GM04503 (cell line): ENCODE measurements around the gene KCTD17.

Source experiments
- DNase-seq: peaks from one replicate; pipeline ENCODE4 v3.0.0-alpha.2; 2012; ENCODE audit warnings: low read depth

KCTD17 gene

DNA sequence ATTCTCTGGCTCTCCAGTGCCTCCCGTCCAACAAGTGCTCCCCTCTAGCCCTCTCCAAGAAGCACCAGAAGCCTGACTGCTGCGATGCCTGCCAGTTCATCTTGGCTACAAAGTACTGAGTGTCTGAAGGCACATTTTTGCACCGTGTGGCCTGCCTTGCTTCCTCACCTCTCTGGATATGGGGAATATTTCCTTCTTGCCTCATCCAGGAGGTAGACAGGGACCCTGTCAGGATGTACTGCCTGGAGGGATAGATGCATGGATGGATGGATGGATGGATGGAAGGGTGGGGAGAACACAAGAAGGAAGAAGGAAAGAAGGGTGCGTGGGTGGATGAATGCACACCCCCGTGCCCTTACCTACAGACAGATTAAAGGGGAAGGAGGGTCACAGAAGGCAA, 27.6 kb downstream of the KCTD17 start:
- DNase-seq, result no peak

DNA sequence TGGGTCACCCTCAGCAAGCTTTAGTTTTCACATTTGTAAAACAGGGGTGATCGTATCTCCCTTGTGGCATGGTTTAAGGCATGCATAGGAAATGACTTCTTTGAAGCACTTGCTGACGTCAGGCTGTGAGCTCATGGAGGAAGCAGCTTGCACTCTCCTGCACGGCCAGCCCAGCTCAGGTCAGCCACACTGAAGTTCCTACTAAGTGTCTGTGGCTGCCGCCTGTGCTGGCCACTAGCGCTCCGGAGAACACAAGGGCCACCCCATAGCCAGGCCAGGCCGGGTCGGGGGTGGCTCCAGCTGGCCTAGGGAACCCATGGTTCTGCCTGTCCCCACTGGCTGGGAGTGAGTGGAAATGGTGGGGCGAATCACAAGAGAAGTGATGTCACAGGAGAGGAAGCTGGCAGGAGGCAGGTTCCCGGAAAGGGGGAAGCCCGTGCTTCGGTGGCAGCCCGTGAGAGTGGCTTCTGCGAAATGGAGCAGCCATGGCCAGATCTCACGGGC, 28.2 kb downstream of the KCTD17 start:
- no peak for DNase-seq

DNA sequence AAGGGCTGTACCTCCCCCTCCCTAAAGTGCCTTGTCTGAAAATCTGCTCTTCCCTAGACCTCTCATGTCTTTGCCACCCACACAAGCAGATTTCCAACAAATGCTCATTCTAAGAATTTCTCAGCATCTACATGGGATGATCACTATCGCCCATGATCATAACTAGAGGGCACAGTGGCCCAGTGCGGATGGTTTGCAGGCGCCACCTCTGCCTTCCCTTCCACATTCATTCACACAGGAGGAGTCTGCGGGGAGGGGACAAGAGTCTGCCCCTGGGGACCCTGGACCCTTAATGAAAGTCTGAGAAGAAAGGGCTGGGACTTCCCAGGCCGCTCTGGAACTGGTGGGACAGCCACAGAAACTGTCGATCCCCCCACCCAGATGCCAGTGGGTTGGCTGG, 28.9 kb downstream of the KCTD17 start:
- DNase-seq, result no peak

DNA sequence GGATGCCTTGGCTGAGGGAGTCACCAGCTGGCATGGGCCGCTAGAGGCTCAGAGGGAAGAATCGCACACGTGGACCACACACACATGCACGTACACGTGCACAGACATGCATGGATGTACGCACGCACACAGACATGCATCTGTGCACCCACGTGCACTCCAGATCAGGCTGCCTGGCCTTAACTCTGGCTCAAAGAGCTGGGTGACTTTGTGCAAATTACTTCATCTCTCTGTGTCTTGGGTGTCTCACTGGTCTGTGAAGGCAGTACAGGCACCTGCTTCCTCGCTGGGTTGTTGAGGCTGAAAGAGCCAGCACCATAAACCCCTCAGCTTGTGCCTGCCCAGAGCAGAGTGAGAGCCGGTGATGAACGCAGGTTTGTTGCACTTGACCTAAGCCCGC, 29.3 kb downstream of the KCTD17 start:
- no peak for DNase-seq

DNA sequence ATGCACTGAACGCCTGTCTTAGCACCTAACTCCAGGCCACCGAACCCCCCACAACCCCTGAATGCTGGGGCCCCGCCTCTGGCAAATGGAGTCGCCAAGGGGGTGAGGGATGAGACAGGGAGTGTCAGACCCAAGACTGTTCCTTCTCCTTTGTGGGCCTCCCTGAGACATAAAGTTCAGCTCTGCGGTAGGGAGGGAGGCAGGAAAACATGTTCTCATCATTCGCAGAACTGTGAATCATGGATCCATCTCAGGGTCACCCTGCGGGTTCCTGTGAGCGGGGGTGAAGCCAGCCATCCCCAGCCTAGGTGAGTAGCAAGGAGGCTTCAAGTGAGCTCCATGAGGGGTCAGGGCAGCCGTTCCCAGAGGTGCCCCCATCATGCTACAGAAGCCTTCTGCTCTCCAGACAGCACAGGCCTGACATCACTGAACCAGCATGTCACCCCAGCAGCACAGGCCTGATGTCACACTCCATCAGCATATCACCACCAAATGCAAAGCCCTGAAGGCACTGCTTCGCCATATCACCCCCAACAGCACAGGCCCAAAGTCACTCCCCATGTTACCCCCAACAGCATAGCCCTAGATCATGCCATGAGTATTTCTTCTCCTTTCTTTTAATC, 30.8 kb downstream of the KCTD17 start:
- no peak for DNase-seq

DNA sequence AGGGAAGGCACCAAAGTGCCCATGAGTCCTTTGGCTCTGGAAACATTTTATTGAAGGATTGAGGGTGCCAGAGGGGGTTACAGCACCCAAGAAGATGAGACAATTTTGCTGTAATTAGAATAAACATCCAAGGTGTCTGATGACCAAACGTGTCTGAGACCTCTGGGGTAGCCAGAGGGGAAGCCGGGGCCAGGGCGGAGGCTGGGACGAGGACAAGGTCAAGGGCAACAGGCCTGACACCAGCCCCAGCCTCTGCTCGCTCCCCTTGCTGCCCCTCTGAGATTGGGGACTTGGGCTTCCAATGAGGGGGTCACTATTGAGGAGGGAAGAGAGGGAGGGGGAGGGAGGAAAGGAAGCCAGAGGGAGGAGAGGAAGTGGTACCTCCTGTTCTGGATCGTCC, 32.4 kb downstream of the KCTD17 start:
- no peak for DNase-seq

DNA sequence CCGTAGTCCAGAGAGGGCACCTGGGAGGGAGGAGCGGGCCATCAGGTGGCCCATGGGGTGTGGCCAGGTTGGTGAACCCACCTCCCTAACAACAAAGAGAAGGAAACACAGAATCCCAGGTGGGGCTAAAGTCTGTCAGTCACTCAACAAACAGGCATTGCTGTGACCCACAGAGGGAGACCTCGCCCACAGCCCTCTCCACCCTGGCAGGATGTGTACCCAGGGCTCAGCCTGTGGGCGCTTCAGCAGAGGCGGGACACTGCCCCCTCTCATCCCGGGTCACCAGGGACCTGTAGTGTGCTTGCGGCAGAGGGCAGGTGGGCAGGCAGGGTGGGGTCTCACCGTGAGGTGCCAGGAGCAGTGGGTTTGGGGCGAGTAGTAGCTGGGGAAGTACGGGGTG, 32.8 kb downstream of the KCTD17 start:
- no peak for DNase-seq

DNA sequence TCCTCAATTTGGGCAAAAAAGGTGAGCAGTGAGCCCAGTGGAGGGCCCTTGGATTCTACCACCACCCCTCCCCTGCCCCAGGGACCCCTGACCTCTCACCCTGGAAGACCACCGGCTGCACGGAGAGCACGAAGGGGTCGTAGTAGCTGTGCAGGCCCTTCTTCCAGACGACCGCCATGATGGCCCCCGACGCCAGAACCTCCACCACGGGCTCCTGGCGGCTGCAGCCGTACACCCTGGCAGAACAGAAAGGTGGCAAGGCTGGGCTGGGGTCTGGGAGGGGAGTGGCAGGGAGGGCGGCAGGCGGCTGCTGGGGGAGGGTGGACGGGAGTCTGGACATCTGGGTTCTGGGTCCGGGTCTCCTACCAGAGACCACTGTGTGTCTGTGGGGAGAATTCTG, 34.6 kb downstream of the KCTD17 start:
- no peak for DNase-seq

DNA sequence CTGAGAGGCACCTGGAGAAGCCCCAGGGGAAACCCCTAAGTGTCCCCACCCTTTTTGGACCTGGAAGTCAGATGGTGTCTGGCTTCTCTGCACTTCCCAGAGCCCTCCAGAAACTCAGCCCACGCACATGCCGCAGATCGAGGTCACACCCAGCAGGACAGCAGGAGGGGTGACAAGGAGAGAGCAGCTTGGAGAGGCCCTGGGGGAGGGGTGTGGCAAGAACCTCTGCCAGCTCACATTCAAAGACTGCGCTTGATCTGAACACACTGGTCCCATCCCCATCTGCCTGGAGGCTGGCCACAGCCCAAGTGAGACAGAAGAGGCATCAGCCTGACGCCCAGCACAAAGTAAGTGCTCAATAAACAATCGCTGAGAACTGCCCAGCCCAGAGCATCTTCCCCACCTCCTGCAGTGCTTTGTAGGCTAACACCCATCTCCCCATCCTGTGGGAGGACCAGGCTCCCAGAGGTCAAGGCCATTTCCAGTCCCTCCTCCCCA, 36.6 kb downstream of the KCTD17 start:
- no peak for DNase-seq

DNA sequence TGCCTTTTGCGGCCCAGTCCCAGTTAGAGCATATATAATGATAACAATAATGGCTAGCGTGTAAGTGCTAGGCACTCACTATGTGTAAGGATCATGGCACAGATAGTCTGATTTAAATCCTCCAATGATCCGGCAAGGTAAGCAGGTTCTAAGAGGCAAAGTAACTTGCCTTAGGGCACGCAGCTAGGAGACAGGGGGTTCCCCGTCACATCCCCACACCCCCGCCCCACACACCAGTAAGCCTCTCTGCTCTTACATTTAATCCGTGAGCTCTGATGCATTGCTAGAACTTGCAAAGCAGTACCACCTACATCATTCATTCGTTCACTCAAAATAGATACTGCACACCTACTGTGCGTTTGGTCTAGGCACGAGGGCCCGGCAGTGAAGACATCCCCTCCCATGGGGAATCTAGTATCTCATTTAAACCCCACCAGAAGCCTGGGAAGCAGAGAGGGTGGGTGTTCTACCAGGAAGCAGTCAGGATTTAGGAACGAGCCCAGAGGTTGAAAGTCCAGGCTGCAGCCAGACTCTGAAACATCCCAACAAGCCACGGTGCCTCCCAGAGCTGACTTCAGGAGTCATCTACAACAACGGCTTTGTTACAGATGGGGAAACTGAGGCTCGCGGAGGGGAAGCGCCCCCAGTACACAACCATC, 37.3 kb downstream of the KCTD17 start:
- DNase-seq, result no peak

DNA sequence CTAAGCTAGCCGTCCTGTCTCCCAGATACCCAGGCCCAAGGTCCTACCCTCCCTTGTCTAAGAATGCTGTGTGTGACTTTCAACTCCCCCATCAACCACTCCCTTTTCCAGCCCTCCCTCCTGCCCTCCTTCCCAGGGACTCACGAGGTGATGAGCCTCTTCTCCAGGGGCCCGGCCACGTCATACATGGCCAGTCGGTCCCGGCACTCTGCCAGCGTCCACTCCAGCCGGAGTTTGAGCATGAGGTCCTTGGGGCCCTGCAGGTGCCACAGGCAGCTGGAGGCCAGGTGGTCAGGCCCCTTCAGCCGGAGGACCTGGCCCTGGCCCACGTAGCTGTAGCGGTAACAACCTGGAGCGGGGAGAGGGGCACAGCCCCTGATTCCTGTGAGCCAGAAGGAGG, 37.9 kb downstream of the KCTD17 start:
- DNase-seq, result no peak

DNA sequence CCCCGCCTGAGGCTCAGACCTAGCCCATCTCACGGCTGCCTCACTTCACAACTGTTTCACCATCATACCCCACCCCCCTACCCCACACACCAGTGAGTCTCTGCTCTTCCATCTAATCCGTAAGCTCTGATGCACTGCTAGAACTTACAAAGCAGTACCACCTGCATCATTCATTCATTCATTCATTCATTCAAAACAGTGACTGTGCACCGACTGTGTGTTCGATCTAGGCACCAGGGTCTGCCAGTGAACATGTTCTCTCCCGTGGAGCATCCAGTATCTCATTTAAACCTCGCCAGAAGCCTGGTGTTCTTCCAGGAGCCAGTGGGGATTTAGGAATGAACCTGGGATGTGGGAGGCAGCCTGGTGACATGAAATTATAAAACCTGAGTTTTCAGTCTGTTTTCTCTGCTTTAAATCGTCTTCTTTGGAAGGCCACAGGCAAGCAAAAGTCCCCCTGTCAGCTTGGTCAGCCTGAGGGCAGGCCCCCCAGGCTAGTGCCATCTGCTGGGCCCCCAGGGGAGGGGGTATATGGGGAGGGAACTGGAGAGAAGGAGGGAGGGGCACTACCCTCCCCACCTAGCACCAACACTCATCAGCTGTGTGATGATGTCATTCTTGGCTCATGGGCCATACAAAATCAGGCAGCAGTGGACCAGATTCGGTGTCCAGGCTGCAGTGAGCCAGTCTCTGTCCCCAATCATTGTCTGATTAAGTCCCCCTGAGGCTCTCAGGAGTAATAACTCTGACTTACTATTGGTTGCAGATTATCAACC, 39.6 kb downstream of the KCTD17 start:
- DNase-seq, result no peak

DNA sequence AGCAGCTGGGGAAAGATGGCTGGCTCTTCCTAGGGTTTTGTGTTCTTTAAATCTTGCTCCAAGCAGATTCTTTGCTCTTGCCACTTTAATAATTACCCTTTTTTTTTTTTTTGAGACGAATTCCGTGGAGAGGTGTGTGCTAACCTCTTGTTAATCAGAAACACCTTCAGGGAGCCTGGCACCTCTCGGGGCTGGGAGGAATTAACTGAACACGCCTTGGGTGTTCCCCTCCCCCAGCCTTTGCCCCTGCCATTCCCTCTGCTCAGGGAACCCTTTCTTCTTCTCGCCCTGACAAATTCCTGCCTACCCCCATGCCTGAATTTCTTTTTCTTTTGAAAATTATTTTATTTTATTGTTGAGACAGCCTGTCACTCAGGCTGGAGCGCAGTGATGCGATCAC, 40.5 kb downstream of the KCTD17 start:
- no peak for DNase-seq

DNA sequence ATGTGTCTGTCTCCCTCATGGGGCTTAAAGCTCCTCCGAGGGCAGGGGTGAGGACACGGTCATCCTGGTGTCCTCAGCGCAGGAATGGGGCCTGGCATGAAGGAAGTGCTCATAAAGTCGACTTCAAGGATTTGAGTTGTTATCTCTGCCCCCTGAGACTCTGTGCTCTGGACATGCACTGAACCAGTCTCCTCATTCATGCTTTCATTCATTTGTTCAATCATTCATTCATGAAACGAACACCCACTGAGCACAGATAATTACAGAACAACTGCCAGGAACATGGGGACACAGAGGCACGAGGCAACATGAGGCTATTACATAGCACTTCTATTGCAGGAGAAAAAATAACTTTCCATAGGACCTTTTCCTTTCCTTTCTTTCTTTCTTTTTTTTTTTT, 41.5 kb downstream of the KCTD17 start:
- DNase-seq, result no peak

DNA sequence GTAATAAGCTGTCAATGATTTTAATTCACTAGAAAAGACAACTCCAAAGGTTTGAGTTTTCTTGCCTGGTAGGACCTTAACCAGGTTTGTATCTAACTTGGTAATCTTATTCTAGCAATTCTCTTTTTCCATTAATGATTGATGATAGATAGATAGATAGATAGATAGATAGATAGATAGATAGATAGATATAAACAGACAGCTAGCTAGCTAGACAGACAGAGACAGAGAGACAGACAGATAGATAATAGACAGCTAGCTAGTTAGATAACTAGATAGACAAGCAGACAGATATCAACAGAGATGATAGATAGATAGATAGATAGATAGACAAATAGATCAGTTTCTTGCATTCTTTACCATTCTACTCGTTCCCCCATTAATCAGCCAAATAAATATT, 42.7 kb downstream of the KCTD17 start:
- DNase-seq, result no peak

DNA sequence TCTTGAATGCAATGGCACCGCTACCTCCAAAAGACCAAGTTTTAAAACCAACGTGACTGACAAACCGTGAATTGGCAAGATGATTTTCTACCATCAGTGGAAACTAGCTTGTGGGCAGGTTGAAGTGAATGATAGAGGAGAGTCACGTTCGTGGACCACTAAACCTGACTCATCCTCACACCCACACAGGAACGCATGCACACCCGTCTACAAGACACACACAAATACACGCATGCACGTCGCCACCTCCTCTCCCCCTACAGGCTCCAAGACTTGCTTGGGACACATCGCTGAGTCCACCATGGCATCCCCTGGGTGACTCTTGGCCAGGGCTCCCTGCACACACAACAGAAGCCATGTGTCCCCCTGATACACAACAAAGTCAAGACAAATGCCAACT, 43.6 kb downstream of the KCTD17 start:
- DNase-seq, result no peak

DNA sequence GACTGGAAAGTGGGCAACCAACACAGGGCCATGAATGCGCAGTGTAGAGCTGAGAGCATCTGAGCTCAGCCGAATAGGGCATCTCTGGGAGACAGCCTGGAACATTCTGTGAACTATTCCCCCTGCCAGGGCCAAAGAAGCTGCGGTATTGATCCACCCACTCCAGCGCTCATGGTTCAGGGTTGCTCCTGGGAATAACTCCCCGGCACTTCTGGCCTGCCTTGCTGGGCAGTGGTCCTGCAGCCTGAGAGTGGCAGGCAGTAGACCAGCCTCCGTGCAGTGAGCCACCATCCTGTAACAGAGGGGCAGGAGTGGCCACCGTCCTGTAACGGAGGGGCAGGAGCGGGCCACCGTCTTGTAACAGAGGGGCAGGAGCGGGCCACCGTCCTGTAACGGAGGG, 45.8 kb downstream of the KCTD17 start:
- no peak for DNase-seq

DNA sequence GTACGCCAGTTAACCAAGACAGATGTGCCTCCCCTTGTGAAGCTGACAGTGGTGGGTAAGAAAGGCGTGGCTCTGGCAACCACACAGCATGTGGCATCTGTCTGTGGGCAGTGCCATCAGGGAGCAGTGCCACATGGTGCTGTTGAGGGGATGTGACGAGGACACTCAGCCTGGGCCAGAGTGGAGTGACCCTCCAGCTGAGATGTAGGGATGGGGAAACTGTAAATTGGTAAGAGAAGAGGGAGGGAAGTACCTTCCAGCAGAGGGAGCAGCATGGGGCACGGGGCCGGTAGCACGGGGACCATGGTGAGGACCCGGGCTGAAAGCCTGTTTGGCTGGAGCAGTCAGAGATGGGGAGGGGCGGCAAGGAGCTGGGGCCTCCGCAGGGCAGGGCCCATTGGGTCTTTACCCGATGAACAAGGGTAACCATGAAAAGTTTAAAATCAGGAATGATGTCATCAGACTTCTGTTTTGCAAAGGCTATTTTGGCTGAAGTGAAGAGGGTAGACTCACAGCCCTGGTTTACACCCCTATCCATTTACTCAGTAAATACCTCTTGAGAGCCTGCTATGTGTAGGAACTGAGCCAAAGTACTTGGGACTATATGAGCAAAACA, 47.5 kb downstream of the KCTD17 start:
- no peak for DNase-seq

DNA sequence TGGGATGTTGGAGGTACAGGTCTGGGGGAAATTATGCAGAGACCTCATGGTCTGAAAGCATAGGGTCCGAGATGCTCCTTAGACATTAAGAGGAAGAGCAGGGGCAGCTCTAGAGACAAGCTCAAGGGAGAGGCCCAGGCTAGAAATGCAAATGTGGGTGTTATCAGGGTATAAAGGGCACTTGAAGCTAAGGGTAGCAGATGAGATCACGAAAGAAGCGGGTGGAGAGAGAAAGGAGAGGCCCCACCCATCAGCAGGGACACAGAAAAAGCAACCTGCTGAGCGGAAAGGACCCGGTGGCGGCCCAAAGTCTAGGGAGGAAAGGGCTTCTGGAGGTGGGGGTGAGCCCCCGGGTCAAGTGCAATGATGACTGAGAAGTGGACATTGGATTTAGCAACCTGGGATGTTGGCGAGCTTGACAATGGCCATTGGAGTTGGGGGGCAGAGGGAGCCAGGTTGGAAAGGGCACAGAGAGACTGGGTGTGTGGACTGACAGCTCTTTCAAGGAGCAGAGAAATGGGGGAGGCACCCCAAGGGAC, 49.1 kb downstream of the KCTD17 start:
- DNase-seq, result no peak

DNA sequence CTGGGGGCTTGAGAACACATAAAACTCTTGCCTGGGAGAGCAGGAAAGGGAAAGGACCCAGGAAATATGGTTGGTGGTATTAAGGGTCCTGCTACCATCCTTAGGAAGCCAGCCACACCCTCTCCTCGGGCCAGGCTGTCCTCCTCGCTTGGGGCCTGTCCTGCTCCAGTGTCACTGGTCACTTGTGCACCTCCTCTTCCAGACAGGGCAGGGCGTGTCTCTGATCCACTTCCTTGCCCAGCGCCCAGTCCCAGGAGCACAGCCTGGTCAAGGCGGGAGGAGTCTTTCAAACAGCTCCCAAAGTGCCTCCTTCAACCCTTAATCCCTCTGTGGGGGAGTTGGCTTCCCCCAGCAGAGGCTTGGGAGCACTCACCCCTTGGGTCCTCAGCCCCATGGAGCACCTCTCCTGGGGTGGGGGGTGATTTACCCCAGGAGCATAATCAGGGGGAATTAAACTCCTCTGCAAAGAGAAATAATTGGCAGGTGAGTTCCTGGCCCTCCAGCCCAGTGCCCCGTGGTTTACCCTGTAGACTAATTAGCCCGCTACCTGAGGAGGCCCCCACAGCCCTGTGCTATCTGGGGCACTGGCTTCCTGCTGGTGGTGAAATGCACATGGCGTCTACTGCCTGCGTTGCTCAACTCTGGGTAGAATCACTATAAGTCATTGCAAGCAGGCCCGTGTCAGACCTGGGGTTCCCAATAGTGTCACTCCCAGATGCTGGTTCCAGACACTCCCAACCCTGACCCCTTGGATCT, 49.9 kb downstream of the KCTD17 start:
- no peak for DNase-seq

DNA sequence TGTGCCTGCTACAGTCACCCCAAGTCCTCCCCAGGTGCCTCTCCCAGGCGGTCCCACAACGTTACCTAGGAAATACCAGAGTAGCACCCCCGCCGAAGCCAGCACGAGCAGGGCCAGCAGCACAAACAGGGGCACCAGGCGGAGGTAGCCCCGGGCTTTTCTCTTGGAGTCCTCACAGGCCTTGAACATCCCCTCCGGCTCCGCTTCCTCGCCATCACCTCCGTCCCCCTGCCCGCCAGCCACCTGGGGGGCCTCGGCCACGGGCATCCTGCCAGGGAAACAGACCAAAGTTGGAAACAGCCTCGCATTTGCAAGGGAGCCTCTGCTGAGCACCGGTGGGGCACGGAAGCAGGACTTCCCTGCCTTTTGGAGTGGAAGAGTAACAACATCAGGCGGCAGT, 51.6 kb downstream of the KCTD17 start:
- DNase-seq, result no peak
